MM.1S (cell line): ENCODE measurements around the gene ZNF525.
"Not testable (repeated sequence)": the region's sequence is repeated elsewhere in the genome, so short reads cannot be mapped to it uniquely, and the experiment has no call there.

Source experiments
- DNase-seq: peaks from one replicate; pipeline ENCODE4 v3.0.0-alpha.2; 2015
- H2AFZ ChIP-seq: fragments of 300-600 bp; sonication (generic); 2 replicates; pipeline ENCODE4 v1.6.0; 2016; ENCODE audit warnings: antibody characterized with exemption, low read length
- H3F3A ChIP-seq: fragments of 300-600 bp; sonication (generic); 2 replicates; pipeline ENCODE4 v1.6.1; 2016; ENCODE audit warnings: mild to moderate bottlenecking, antibody characterized with exemption, low read length, moderate library complexity, mixed read lengths; ENCODE audit not compliant: insufficient read depth
- H3K27ac ChIP-seq: fragments of 300-600 bp; sonication (generic); 2 replicates; pipeline ENCODE4 v1.5.1; 2016; ENCODE audit warnings: mild to moderate bottlenecking, low read length
- H3K27me3 ChIP-seq: fragments of 300-600 bp; sonication (generic); replicated peaks from 2 replicates; pipeline ENCODE4 v1.6.0; 2016; ENCODE audit warnings: low read length; ENCODE audit not compliant: insufficient read depth
- H3K36me3 ChIP-seq: fragments of 300-600 bp; sonication (generic); replicated peaks from 2 replicates; pipeline ENCODE4 v1.6.1; 2016; ENCODE audit warnings: mild to moderate bottlenecking, low read length, mixed read lengths; ENCODE audit not compliant: insufficient read depth
- H3K4me1 ChIP-seq: fragments of 300-600 bp; sonication (generic); 2 replicates; pipeline ENCODE4 v1.6.1; 2016; ENCODE audit warnings: low read length, mixed read lengths
- H3K4me2 ChIP-seq: fragments of 300-600 bp; sonication (generic); 2 replicates; pipeline ENCODE4 v1.6.0; 2016; ENCODE audit warnings: low read depth, low read length
- H3K4me3 ChIP-seq: fragments of 300-600 bp; sonication (generic); 2 replicates; pipeline ENCODE4 v1.5.1; 2016; ENCODE audit warnings: low read length, mixed read lengths
- H3K79me2 ChIP-seq: fragments of 300-600 bp; sonication (generic); 2 replicates; pipeline ENCODE4 v1.6.1; 2016; ENCODE audit warnings: mixed run types, low read length, mixed read lengths
- H3K9ac ChIP-seq: fragments of 300-600 bp; sonication (generic); 2 replicates; pipeline ENCODE4 v1.6.1; 2016; ENCODE audit warnings: low read length, mixed read lengths
- H3K9me2 ChIP-seq: fragments of 300-600 bp; sonication (generic); replicated peaks from 2 replicates; pipeline ENCODE4 v1.6.1; 2016; ENCODE audit warnings: mild to moderate bottlenecking, low read length, mixed read lengths; ENCODE audit not compliant: insufficient read depth
- H3K9me3 ChIP-seq: fragments of 300-600 bp; sonication (generic); replicated peaks from 2 replicates; pipeline ENCODE4 v1.6.1; 2016; ENCODE audit warnings: mild to moderate bottlenecking, low read length, mixed read lengths; ENCODE audit not compliant: insufficient read depth
- H4K20me1 ChIP-seq: fragments of 300-600 bp; sonication (generic); 2 replicates; pipeline ENCODE4 v1.6.1; 2016; ENCODE audit warnings: mild to moderate bottlenecking, low read length, moderate library complexity, mixed read lengths; ENCODE audit not compliant: insufficient read depth
- CTCF ChIP-seq: fragments of 300-600 bp; sonication (generic); IDR thresholded peaks from 2 replicates; pipeline ENCODE4 v1.5.1; 2016; ENCODE audit warnings: antibody characterized with exemption, low read length, mixed read lengths
- EZH2 ChIP-seq: fragments of 300-600 bp; sonication (generic); optimal IDR thresholded peaks from 2 replicates; pipeline ENCODE3; 2017; ENCODE audit warnings: low read depth, mild to moderate bottlenecking, antibody characterized with exemption, low read length, mixed read lengths
- EZH2phosphoT487 ChIP-seq: fragments of 300-600 bp; sonication (generic); IDR thresholded peaks from 2 replicates; pipeline ENCODE4 v1.6.1; 2018; ENCODE audit warnings: antibody characterized with exemption, low read length

ZNF525 gene

GRCh38 chr19:53333066-53333462, 32.4 kb upstream of the ZNF525 start:
- Histone ChIP-seq H3K27ac (no peak overlapping the region), H3K4me2 (peak overlapping the region; percentile 15; the same call in 1 of the 2 replicates), H3K4me3 (peak overlapping the region; percentile 62; the same call in 1 of the 2 replicates), H3K79me2 (no peaks in the 10 kb centered on the region), H3F3A (no peaks in the 10 kb centered on the region), H3K27me3 (no peaks in the 10 kb centered on the region), H3K9ac (no peak overlapping the region), H2AFZ (no peak overlapping the region), H4K20me1 (no peaks in the 10 kb centered on the region), H3K36me3 (no peaks in the 10 kb centered on the region), H3K9me2 (no peaks in the 10 kb centered on the region), H3K4me1 (no peaks in the 10 kb centered on the region), H3K9me3 (no peaks in the 10 kb centered on the region)
- no peak for TF ChIP-seq EZH2phosphoT487
- TF ChIP-seq EZH2, result no peak
- no peak for TF ChIP-seq CTCF
- DNase-seq, result no peak

GRCh38 chr19:53333463-53334449, 31.7 kb upstream of the ZNF525 start, which contains the start of gene ZNF845:
ZNF845 (plus strand) TSS chr19:53333749; CDS start chr19:53341308, 7,559 bp downstream.
- H3K9me3 ChIP-seq, result no peaks in the 10 kb centered on the region
- no peak within 1 kb of the TSS for H3K27ac ChIP-seq
- H3K4me3 ChIP-seq, result peak within 1 kb of the TSS; percentile 62
- H3K4me2 ChIP-seq, result peak within 1 kb of the TSS; percentile 27; the same call in 1 of the 2 replicates
- H2AFZ ChIP-seq, result peak within 1 kb of the TSS; percentile 74
- no peaks in the 10 kb centered on the region for H3K27me3 ChIP-seq
- no peaks in the 10 kb centered on the region for H3K4me1 ChIP-seq
- no peaks in the 10 kb centered on the region for H3K9me2 ChIP-seq
- no peaks in the 10 kb centered on the region for H4K20me1 ChIP-seq
- H3K79me2 ChIP-seq, result no peaks in the 10 kb centered on the region
- TF ChIP-seq EZH2phosphoT487 (no peak), EZH2 (no peak), CTCF (no peak)
- H3K36me3 ChIP-seq, result no peaks in the 10 kb centered on the region
- no peaks in the 10 kb centered on the region for H3F3A ChIP-seq
- DNase-seq, result peak; percentile 63
- no peak within 1 kb of the TSS for H3K9ac ChIP-seq

- H3K4me1 ChIP-seq, H3K79me2 ChIP-seq, DNase-seq, H3K27me3 ChIP-seq, H4K20me1 ChIP-seq, H3K9me3 ChIP-seq, H3K36me3 ChIP-seq, H3F3A ChIP-seq, H3K4me3 ChIP-seq, H2AFZ ChIP-seq, H3K9me2 ChIP-seq, H3K9ac ChIP-seq, H3K4me2 ChIP-seq, H3K27ac ChIP-seq: not testable (repeated sequence)
These were observed 21.1 kb upstream of the ZNF525 start for GRCh38 chr19:53344403-53344802.

- H3F3A ChIP-seq, result no peaks in the 10 kb centered on the region
- no peak overlapping the region for H3K27ac ChIP-seq
- no peaks in the 10 kb centered on the region for H3K36me3 ChIP-seq
- H2AFZ ChIP-seq, result no peak overlapping the region
- H3K9ac ChIP-seq, result no peak overlapping the region
- no peaks in the 10 kb centered on the region for H3K79me2 ChIP-seq
- H3K4me1 ChIP-seq, result no peaks in the 10 kb centered on the region
- H3K4me3 ChIP-seq, result no peak overlapping the region
- TF ChIP-seq CTCF, result no peak
- no peaks in the 10 kb centered on the region for H3K9me3 ChIP-seq
- H3K4me2 ChIP-seq, result no peak overlapping the region
- DNase-seq, result no peak
- no peaks in the 10 kb centered on the region for H3K27me3 ChIP-seq
- H3K9me2 ChIP-seq, result no peaks in the 10 kb centered on the region
- H4K20me1 ChIP-seq, result no peaks in the 10 kb centered on the region
These were observed 9.8 kb upstream of the ZNF525 start for GRCh38 chr19:53355739-53356138.
